Gastroesophageal sphincter (tissue), 4 donors: ENCODE results near the gene RANBP3. TPM values are rescaled to one million over a fixed set of nuclear protein-coding genes. Genes with fewer than 3 reads are reported as not detected.

Experiments used
- ATAC-seq: fragments of 150-250 bp; one replicate; pipeline ENCODE4 v1.9.1; 2016; ENCODE audit warnings: mild to moderate bottlenecking, moderate library complexity
- H3K27ac ChIP-seq, 4 donors: fragments of 200-600 bp; sonication (generic) in 3 of 4; 1 replicate in 3 of 4; 2 replicates in 1 of 4; pipeline ENCODE4 v1.5.1; 2016 to 2019
- H3K27me3 ChIP-seq: fragments of 200-600 bp; sonication (generic); one replicate; pipeline ENCODE4 v1.5.1; 2019
- H3K36me3 ChIP-seq, 2 donors: fragments of 200-600 bp; sonication (generic); one replicate each; pipeline ENCODE4 v1.5.1; 2019; ENCODE audit warnings: control low read depth in 1 of 2
- H3K4me1 ChIP-seq, 3 donors: fragments of 200-600 bp; sonication (generic); 1 replicate in 2 of 3; 2 replicates in 1 of 3; pipeline ENCODE4 v1.5.1; 2016 to 2019; ENCODE audit warnings: control low read depth in 2 of 3
- H3K4me3 ChIP-seq, 2 donors: fragments of 200-600 bp; sonication (generic); one replicate each; pipeline ENCODE4 v1.5.1; 2019; ENCODE audit warnings: mild to moderate bottlenecking in 1 of 2, moderate library complexity in 1 of 2
- H3K9me3 ChIP-seq, 3 donors: fragments of 200-600 bp; sonication (generic); one replicate each; pipeline ENCODE4 v1.5.1; 2017 to 2019; ENCODE audit warnings: control low read depth in 2 of 3
- CTCF ChIP-seq, 4 experiments: fragments of 200-600 bp in 2 of 4; fragments of 450-650 bp in 2 of 4; sonication (generic) in 1 of 4; IDR thresholded peaks; one replicate each; pipeline ENCODE4 v1.5.1; 2017 to 2019; ENCODE audit warnings: antibody characterized with exemption in 4 of 4, mild to moderate bottlenecking in 2 of 4, moderate library complexity in 2 of 4
- EP300 ChIP-seq: sonication (generic); formaldehyde crosslinking; IDR thresholded peaks from one replicate; pipeline ENCODE4 v1.6.1; 2017; ENCODE audit warnings: antibody characterized with exemption, mild to moderate bottlenecking
- POLR2A ChIP-seq, 2 donors: fragments of 450-650 bp; IDR thresholded peaks; one replicate each; pipeline ENCODE4 v1.6.1; 2017; ENCODE audit warnings: antibody characterized with exemption in 2 of 2, mild to moderate bottlenecking in 2 of 2, moderate library complexity in 1 of 2
- POLR2AphosphoS5 ChIP-seq: sonication (generic); formaldehyde crosslinking; IDR thresholded peaks from one replicate; pipeline ENCODE4 v1.6.1; 2017; ENCODE audit warnings: antibody characterized with exemption
- WGBS, 2 donors: methylation state at CpG; one replicate each; pipeline ENCODE4 v1.1.5; 2018; ENCODE audit warnings: low coverage in 1 of 2; 5-methylcytosine and 5-hydroxymethylcytosine counted together
- total RNA-seq, 4 donors: library from RNA; depleted of rRNA; stranded (reverse); fragments of >200 nt; gene quantifications; one replicate each; pipeline ENCODE4 v1.1.0, GENCODE V29; 2016

Gene RANBP3
- total RNA-seq, 4 donors from 2014 or later: 87.0 to 125 (median 104) TPM

DNA sequence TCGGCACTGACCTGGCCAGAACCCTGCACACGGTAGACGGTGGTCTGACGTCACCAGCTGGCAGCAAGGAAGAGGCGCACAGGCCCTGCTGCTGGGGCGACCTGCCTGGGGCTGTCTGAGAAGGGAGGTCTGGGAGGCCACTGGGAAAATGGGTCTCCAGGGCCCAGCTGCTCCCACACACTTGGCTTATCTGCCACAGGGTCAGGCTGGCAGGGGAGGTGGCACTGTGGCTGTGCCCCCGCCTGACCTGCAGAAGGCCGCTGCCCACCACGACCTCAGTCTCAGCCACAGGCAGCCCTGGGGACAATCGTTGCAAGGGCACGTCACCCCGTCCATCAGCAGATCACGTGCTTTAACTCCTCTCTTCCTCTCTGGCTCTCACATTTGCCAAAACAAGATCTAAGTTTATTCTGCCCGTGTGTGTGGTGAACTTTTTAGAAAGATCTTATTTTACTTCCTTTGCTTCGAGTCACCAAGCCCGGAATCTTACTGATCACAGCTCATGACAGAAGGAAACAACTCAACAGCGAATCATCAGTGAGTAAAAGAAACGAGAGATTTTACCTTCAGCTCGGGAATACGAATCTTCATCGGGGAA is 45.2 kb upstream of the RANBP3 start:
- TF ChIP-seq CTCF (IDR thresholded peaks at IDR 0.05) (no peak), EP300 (no peak), POLR2A (IDR thresholded peaks at IDR 0.05) (no peak), POLR2AphosphoS5 (no peak)
- peak overlapping the region in 3 of 4 donors; percentile 69 to 75 (median 74) for H3K27ac ChIP-seq
- peaks cover 0 to 26% (median 0%) of the 10 kb centered on the region in 3 donors for H3K4me1 ChIP-seq
- H3K36me3 ChIP-seq: peaks cover 0 to 60% of the 10 kb centered on the region in 2 donors
- peak; percentile 26 for ATAC-seq
- no peak overlapping the region for H3K4me3 ChIP-seq
- H3K27me3 ChIP-seq: no peaks in the 10 kb centered on the region
- 47 to 60% methylated on average over 12 to 13 of the region's 21 CpGs for WGBS, 2 donors
- no peaks in the 10 kb centered on the region for H3K9me3 ChIP-seq

GRCh38 chr19:6022570-6023064 is 44.7 kb upstream of the RANBP3 start:
- H3K9me3 ChIP-seq: no peaks in the 10 kb centered on the region
- H3K36me3 ChIP-seq: peaks cover 0 to 57% of the 10 kb centered on the region in 2 donors
- ATAC-seq: peak; percentile 16
- no peaks in the 10 kb centered on the region for H3K27me3 ChIP-seq
- H3K4me3 ChIP-seq: no peak overlapping the region
- H3K4me1 ChIP-seq: peaks cover 0 to 26% (median 0%) of the 10 kb centered on the region in 3 donors
- WGBS, 2 donors: 67% methylated on average over 8 of the region's 16 CpGs; no CpG with 5 or more reads in 1 of the 2 donors
- H3K27ac ChIP-seq: peak overlapping the region in 3 of 4 donors; percentile 69 to 75 (median 74)
- TF ChIP-seq POLR2AphosphoS5 (no peak), CTCF (IDR thresholded peaks at IDR 0.05) (no peak), POLR2A (IDR thresholded peaks at IDR 0.05) (no peak), EP300 (no peak)

DNA sequence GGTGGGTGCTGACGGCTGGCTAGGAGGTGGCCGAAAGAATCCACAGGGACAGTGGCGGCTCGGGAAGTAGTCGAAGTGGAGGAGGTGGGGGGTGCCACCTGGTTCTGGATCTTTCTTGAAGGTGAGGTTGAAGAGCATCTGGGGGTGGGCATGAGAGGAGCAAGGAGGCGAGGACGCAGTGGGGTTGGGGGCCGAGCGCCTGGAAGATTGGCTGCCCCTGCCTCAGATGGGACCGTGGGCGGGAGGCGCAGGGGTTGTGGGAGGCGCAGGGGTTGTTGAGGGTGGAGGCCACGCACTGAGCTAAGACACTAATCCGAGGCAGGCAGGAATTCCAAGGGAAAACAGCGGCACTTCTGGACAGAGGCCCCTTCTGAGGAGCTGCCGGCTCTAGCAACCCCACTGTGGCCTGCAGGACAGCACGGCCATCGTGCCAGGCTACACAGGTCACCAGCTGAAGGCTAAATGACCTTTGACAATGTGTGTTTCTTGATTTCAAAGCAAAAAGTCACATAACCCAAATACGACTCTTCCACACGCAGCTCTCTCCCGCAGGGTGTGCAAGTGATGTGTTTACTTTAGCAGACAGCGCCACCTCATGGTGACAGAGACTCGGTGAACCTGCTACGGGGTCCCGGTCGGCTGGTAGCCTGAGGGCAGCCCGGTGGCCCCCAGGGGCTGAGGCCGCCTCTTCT is 44.1 kb upstream of the RANBP3 start:
- Histone ChIP-seq H3K27me3 (no peaks in the 10 kb centered on the region), H3K27ac (peak overlapping the region in 3 of 4 donors; percentile 69 to 75 (median 74)), H3K9me3 (no peaks in the 10 kb centered on the region), H3K4me3 (no peak overlapping the region), H3K36me3 (peaks cover 0 to 51% of the 10 kb centered on the region in 2 donors), H3K4me1 (peaks cover 0 to 26% (median 0%) of the 10 kb centered on the region in 3 donors)
- TF ChIP-seq EP300: no peak
- peak in 3 of 4 experiments; percentile 75 to 78 (median 77) for TF ChIP-seq CTCF (IDR thresholded peaks at IDR 0.05)
- peak; percentile 79 for ATAC-seq
- 69 to 75% methylated on average over 16 to 17 of the region's 29 CpGs for WGBS, 2 donors

DNA sequence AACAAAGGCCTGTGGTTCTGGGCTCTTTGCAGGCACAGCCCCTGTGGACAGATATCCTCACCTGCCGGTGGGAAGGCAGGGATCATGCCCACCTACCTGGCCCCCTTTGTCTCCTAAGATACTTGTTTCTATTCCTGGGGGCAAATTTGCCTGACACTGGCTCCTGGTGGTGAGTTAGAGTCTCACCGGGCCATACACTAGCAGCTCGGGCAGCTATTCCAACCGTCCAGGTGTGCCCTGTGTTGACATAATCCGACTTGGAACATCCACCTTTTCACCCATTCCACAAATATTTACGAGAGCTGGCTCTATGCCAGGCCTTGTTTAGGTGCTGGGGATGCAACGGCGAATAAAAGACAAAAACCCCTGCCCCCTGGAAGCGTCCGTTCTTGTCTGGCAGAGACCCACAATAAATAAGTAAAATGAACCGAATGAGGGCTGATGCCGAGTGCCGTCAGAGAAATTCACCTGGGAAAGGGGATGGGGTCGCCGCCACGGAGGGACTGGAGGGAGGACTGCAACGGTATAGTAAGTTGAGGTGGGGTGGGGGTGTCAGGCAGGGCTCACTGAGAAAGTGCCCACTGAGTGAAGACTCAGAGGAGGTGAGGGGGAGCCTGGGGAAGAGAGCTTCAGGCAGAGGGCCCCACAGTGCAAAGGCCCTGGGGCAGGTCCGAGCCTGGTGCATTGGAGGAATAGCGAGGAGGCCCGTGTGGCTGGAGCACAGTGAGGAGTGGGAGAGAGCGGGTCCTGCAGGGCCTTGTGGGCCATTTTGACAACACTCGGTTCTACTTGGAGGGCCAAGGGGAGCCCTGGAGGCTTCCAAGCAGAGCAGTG is 43.2 kb upstream of the RANBP3 start:
- 63 to 72% methylated on average over 7 to 20 of the region's 22 CpGs for WGBS, 2 donors
- no peak for ATAC-seq
- TF ChIP-seq POLR2A (IDR thresholded peaks at IDR 0.05) (no peak), CTCF (IDR thresholded peaks at IDR 0.05) (no peak), EP300 (no peak), POLR2AphosphoS5 (no peak)

More for the DNA sequence above, 43.2 kb upstream of the RANBP3 start:
- peaks cover 0 to 26% (median 0%) of the 10 kb centered on the region in 3 donors for H3K4me1 ChIP-seq
- no peak overlapping the region for H3K4me3 ChIP-seq
- H3K9me3 ChIP-seq: no peaks in the 10 kb centered on the region
- no peaks in the 10 kb centered on the region for H3K27me3 ChIP-seq
- peaks cover 0 to 44% of the 10 kb centered on the region in 2 donors for H3K36me3 ChIP-seq
- peak overlapping the region in 3 of 4 donors; percentile 69 to 75 (median 74) for H3K27ac ChIP-seq
